ENCODE results near the gene RNF144A. TPM values are rescaled to one million over a fixed set of nuclear protein-coding genes. Genes with fewer than 3 reads are reported as not detected.
A peak's percentile ranks its signal among the peaks of the same experiment; 100 is the strongest.
"Not testable (repeated sequence)": the region's sequence is repeated elsewhere in the genome, so short reads cannot be mapped to it uniquely, and the experiment has no call there.

RNF144A gene
- total and polyA plus RNA-seq, 2 of the 13 experiments (the other 11 are each of a cell fraction or from before 2014, with no cell fraction given) = 13.9 to 16.5 TPM

GRCh38 chr2:7001395-7001794, 84.2 kb downstream of the RNF144A start:
- DNase-seq (ENCODE audit: low spot score); POLR2A ChIA-PET; ATAC-seq; H3K79me2 ChIP-seq (ENCODE audit: insufficient read depth, low read length); intact Hi-C loops (cut with micrococcal nuclease; ENCODE audit: unreplicated experiment); H3K27me3 ChIP-seq (ENCODE audit: control insufficient read depth in 1 of 2, insufficient read depth in 2 of 2, low read length in 2 of 2); H3K4me2 ChIP-seq (ENCODE audit: low read depth, low read length); BruUV-seq (replicated peaks); H3K27ac ChIP-seq (ENCODE audit: extremely low read length, insufficient read depth, low read length); H4K20me1 ChIP-seq (ENCODE audit: insufficient read depth, low read length); in situ Hi-C loops (cut with HindIII; ENCODE audit: extremely low pct_ligation_motif_present, low pct_unique_long_range_greater_than_20kb); H3K9me3 ChIP-seq (ENCODE audit: low read length); FAIRE-seq; H3K36me3 ChIP-seq (replicated peaks in 1 of 2; ENCODE audit: control insufficient read depth in 1 of 2, insufficient read depth in 2 of 2, low read length in 2 of 2); H3K9ac ChIP-seq (ENCODE audit: insufficient read depth, low read depth, low read length); H3K4me1 ChIP-seq (ENCODE audit: insufficient read depth, low read length); H3K4me3 ChIP-seq (replicated peaks in 1 of 3; ENCODE audit: insufficient read depth in 1 of 3, low read depth in 2 of 3, low read length in 3 of 3); H2AFZ ChIP-seq (ENCODE audit: low read length); CTCF ChIA-PET (ENCODE audit: low intra/inter-chr PET ratio, low total read pairs): not testable (repeated sequence)
- peak; percentile 30; the same call in 1 of the 2 replicates for TF ChIP-seq ZNF121 (CRISPR knock-in tag; IDR thresholded peaks at IDR 0.05)
- WGBS (ENCODE audit: low lambda C conversion rate) = 88% methylated on average over 6 of the region's 6 CpGs

- H3K27ac ChIP-seq (ENCODE audit: extremely low read length, insufficient read depth, low read length) = no peak overlapping the region
- no peak overlapping the region for H3K9ac ChIP-seq (ENCODE audit: insufficient read depth, low read depth, low read length)
- H3K4me3 ChIP-seq (replicated peaks in 1 of 3; ENCODE audit: insufficient read depth in 1 of 3, low read depth in 2 of 3, low read length in 3 of 3) = no peak overlapping the region
- H3K27me3 ChIP-seq (ENCODE audit: control insufficient read depth in 1 of 2, insufficient read depth in 2 of 2, low read length in 2 of 2) = no peaks in the 10 kb centered on the region
- H3K4me1 ChIP-seq (ENCODE audit: insufficient read depth, low read length) = peaks cover 6% of the 10 kb centered on the region; the same call in 1 of the 2 replicates
- no peaks in the 10 kb centered on the region for H3K79me2 ChIP-seq (ENCODE audit: insufficient read depth, low read length)
- POLR2A ChIA-PET = no interaction called here
- in situ Hi-C loops (cut with HindIII; ENCODE audit: extremely low pct_ligation_motif_present, low pct_unique_long_range_greater_than_20kb) (no loop called here), intact Hi-C loops (cut with micrococcal nuclease; ENCODE audit: unreplicated experiment) (no loop called here)
- no peak for ATAC-seq
- H3K9me3 ChIP-seq (ENCODE audit: low read length) = no peaks in the 10 kb centered on the region
- H3K36me3 ChIP-seq (replicated peaks in 1 of 2; ENCODE audit: control insufficient read depth in 1 of 2, insufficient read depth in 2 of 2, low read length in 2 of 2) = no peaks in the 10 kb centered on the region
- TF ChIP-seq ZNF7 (CRISPR knock-in tag; IDR thresholded peaks at IDR 0.05) (peak; percentile 88), BHLHE40 (IDR thresholded peaks at IDR 0.05; ENCODE audit: low read length) (no peak), ZNF543 (CRISPR knock-in tag; IDR thresholded peaks at IDR 0.05) (peak; percentile 80), PHB2 (IDR thresholded peaks at IDR 0.05; ENCODE audit: partially characterized antibody) (no peak), HNF4A (CRISPR knock-in tag; IDR thresholded peaks at IDR 0.05) (peak; percentile 32; the same call in 1 of the 2 replicates), HNF4G (IDR thresholded peaks at IDR 0.05; ENCODE audit: borderline replicate concordance, low read depth, low read length) (no peak), HNF4G (CRISPR knock-in tag; IDR thresholded peaks at IDR 0.05; ENCODE audit: borderline replicate concordance, low read depth) (no peak), PRDM10 (CRISPR knock-in tag; IDR thresholded peaks at IDR 0.05; ENCODE audit: low read depth) (no peak)
- TF ChIP-seq, protein P1, sequence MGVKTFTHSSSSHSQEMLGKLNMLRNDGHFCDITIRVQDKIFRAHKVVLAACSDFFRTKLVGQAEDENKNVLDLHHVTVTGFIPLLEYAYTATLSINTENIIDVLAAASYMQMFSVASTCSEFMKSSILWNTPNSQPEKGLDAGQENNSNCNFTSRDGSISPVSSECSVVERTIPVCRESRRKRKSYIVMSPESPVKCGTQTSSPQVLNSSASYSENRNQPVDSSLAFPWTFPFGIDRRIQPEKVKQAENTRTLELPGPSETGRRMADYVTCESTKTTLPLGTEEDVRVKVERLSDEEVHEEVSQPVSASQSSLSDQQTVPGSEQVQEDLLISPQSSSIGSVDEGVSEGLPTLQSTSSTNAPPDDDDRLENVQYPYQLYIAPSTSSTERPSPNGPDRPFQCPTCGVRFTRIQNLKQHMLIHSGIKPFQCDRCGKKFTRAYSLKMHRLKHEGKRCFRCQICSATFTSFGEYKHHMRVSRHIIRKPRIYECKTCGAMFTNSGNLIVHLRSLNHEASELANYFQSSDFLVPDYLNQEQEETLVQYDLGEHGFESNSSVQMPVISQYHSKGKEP (CRISPR knock-in tag; IDR thresholded peaks at IDR 0.05) = no peak
- H3K4me2 ChIP-seq (ENCODE audit: low read depth, low read length) = no peak overlapping the region
- DNase-seq (ENCODE audit: low spot score) = no peak
- BruUV-seq (replicated peaks) = no TSS peak
- H4K20me1 ChIP-seq (ENCODE audit: insufficient read depth, low read length) = no peaks in the 10 kb centered on the region
- H2AFZ ChIP-seq (ENCODE audit: low read length) = no peak overlapping the region
- no peak for FAIRE-seq
- 87% methylated on average over 3 of the region's 3 CpGs for WGBS (ENCODE audit: low lambda C conversion rate)
- CTCF ChIA-PET (ENCODE audit: low intra/inter-chr PET ratio, low total read pairs) = no interaction called here
Measured at GRCh38 chr2:7003895-7004294, 86.7 kb downstream of the RNF144A start.

All from HepG2 (cell line).